Epithelial cell of proximal tubule (primary cell): ENCODE data around the gene PLEKHG3. TPM values are rescaled to one million over a fixed set of nuclear protein-coding genes. Genes with fewer than 3 reads are reported as not detected.

ENCODE experiments used
- DNase-seq: peaks from one replicate; pipeline ENCODE4 v3.0.0-alpha.2; 2011; ENCODE audit warnings: low read depth
- H3K4me3 ChIP-seq: 2 replicates; pipeline ENCODE4 v1.5.1; 2011; ENCODE audit warnings: low read depth, mild to moderate bottlenecking, low read length
- CTCF ChIP-seq: conservative IDR thresholded peaks from 2 replicates; pipeline ENCODE4 v1.5.1; 2012; ENCODE audit warnings: low read depth, mild to moderate bottlenecking, low read length
- total RNA-seq: library from RNA; depleted of rRNA; stranded (reverse); fragments of >200 nt; gene quantifications from 2 replicates; pipeline ENCODE4 v1.2.3, GENCODE V29; 2015

Gene PLEKHG3
- total RNA-seq, 1 donor from 2014 or later, result 48.1 TPM

- no peak for DNase-seq
Measured at GRCh38 chr14:64778104-64778754, 74.0 kb downstream of the PLEKHG3 start.

GRCh38 chr14:64779472-64779871 lies 75.2 kb downstream of the PLEKHG3 start:
- no peak for DNase-seq
- H3K4me3 ChIP-seq, result no peak overlapping the region
- no peak for TF ChIP-seq CTCF

More at GRCh38 chr14:64778104-64778754, 74.0 kb downstream of the PLEKHG3 start:
- no peak overlapping the region for H3K4me3 ChIP-seq
- TF ChIP-seq CTCF, result no peak

DNA sequence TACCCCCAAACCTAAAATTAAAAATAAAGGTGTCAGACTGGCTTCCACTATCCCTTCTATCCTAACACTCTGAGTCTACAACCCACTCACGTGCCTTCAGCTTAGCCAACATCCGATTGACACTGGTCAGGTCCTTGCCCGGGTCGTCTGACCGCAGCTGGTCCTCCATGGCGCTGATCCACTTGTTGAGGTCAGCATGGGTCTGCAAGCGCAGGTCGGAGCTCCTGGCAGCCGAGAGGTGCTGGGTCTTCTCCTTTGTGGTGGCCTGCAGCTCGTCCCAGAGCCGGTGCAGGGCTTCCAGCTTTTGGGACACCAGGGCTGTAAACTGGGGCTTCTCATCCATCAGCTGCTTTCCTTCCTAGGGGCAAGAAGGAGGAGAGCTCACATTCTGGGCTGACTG lies 78.0 kb downstream of the PLEKHG3 start:
- no peak for DNase-seq
- no peak for TF ChIP-seq CTCF
- no peak overlapping the region for H3K4me3 ChIP-seq

GRCh38 chr14:64784006-64784405 lies 79.8 kb downstream of the PLEKHG3 start:
- no peak overlapping the region for H3K4me3 ChIP-seq
- TF ChIP-seq CTCF, result no peak
- no peak for DNase-seq

DNA sequence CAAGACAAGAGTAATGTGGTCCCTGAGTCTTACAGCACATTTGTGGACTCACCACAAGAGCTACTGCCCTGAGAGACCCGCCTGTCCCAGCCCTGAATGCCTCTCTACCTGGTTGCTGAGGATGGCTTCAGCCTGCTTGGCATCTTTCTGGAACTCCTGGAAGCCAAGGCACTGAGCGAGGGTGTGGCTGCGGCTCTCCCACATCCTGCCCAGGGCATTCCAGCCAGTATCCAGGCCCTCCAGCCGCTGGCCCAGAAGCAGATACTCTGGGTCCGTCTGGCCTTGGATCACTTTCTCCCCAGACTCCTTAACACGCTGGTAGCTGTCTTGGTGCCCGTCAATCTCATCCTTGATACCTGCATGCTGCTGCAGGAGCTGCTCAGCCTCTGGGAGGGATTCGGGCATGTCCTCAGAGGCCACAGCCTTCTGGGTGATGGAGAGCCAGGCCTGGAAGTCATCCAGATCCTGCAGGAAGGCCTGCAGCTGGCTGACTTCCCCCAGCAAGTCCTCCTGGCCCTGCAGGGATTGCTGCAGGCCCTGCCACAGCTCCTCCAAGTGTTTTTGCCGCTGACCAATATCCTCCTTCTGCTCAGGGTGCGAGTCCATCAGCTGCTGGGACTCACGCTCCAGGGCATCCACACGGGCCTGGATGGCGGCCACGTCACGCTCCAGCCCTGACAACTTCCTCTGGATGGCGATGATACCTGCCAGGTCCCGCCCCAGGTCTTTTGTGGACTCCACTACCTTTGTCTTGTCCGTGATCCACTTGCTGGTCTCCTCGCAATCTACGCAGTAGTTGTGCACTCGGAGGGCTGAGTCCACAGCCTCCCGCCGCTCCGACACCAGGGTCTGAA lies 82.3 kb downstream of the PLEKHG3 start:
- DNase-seq, result no peak

DNA sequence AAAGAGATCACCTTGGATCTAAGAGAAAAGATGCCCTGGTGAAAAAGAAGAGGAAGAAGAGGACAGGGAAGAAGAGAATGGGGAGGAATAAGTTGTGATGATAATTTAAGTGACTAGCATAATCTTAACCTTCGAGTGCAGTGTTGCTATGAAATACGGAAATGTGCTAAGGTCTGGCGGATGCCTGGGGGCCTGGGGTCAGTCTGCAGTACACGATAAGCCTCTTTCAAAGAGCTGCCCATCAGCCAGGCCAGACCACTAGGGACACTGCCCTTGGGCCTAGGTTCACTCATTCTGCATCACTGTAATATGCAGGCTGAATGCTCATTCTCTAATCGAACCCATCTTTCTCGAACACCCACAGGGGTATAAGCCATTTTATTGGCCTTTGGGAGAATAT lies 83.4 kb downstream of the PLEKHG3 start:
- H3K4me3 ChIP-seq, result no peak overlapping the region
- TF ChIP-seq CTCF, result no peak
- DNase-seq, result no peak

More for the DNA sequence above, 82.3 kb downstream of the PLEKHG3 start:
- H3K4me3 ChIP-seq, result no peak overlapping the region
- no peak for TF ChIP-seq CTCF
